ENCODE results near the gene ADPRM. TPM values are rescaled to one million over a fixed set of nuclear protein-coding genes. Genes with fewer than 3 reads are reported as not detected.

Gene ADPRM
- total RNA-seq, 1 experiment from 2014 or later: 2.5 TPM

DNA sequence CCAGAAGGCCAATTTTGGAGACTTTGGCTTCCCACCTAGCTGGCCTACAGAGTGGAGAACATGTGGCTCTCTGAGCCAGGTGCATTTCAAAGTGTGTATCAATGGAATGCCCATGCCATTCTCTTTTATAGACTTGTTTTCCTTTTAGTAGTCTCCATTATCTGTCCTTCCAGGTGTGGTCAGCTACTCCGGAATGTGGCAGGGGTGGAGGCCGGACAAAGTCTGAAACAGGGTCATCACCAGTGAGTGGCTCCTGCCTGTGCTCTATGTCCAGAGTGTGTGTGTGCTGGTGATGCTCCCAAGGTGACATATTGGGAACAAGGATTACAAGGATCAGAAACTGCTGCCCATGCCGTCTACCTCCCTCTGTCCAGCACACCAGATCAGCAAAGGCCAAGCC lies 36.3 kb downstream of the ADPRM start:
- Histone ChIP-seq H3K4me3 (ENCODE audit: low read depth, low read length) (no peak overlapping the region), H3K36me3 (ENCODE audit: control insufficient read depth, insufficient read depth, low read length) (no peaks in the 10 kb centered on the region), H3K9me3 (no peaks in the 10 kb centered on the region), H3K27me3 (replicated peaks; ENCODE audit: control insufficient read depth, insufficient read depth, low read length) (no peaks in the 10 kb centered on the region), H3K4me1 (0 out of 2 replicates have a peak, but pooled peaks cover 5% of the 10 kb centered on the region)
- Mint-ChIP-seq H3K4me1 (ENCODE audit: low read depth, unreplicated experiment) (peaks cover 6% of the 10 kb centered on the region), H3K36me3 (ENCODE audit: insufficient read depth, unreplicated experiment) (no peaks in the 10 kb centered on the region), H3K4me3 (ENCODE audit: unreplicated experiment) (no peak overlapping the region), H3K27ac (ENCODE audit: unreplicated experiment) (no peak overlapping the region), H3K27me3 (ENCODE audit: insufficient read depth, unreplicated experiment) (no peaks in the 10 kb centered on the region), H3K9me3 (ENCODE audit: unreplicated experiment) (no peaks in the 10 kb centered on the region)
- intact Hi-C loops (cut with micrococcal nuclease; ENCODE audit: unreplicated experiment): loop anchor here (10.0 kb wide), 1 partner anchor 89 kb away; no protein-coding TSS in a partner anchor
- ChIA-PET POLR2A (no interaction called here), CTCF (no interaction called here)
- BruUV-seq (replicated peaks): no TSS peak
- TF ChIP-seq, protein P1, sequence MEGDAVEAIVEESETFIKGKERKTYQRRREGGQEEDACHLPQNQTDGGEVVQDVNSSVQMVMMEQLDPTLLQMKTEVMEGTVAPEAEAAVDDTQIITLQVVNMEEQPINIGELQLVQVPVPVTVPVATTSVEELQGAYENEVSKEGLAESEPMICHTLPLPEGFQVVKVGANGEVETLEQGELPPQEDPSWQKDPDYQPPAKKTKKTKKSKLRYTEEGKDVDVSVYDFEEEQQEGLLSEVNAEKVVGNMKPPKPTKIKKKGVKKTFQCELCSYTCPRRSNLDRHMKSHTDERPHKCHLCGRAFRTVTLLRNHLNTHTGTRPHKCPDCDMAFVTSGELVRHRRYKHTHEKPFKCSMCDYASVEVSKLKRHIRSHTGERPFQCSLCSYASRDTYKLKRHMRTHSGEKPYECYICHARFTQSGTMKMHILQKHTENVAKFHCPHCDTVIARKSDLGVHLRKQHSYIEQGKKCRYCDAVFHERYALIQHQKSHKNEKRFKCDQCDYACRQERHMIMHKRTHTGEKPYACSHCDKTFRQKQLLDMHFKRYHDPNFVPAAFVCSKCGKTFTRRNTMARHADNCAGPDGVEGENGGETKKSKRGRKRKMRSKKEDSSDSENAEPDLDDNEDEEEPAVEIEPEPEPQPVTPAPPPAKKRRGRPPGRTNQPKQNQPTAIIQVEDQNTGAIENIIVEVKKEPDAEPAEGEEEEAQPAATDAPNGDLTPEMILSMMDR (IDR thresholded peaks at IDR 0.05; ENCODE audit: insufficient read depth in 1 of 2, low read depth in 1 of 2, low read length in 1 of 2, severe bottlenecking in 1 of 2, unreplicated experiment in 1 of 2): no peak
- peak in 1 of 2 experiments; percentile 45 for DNase-seq

DNA sequence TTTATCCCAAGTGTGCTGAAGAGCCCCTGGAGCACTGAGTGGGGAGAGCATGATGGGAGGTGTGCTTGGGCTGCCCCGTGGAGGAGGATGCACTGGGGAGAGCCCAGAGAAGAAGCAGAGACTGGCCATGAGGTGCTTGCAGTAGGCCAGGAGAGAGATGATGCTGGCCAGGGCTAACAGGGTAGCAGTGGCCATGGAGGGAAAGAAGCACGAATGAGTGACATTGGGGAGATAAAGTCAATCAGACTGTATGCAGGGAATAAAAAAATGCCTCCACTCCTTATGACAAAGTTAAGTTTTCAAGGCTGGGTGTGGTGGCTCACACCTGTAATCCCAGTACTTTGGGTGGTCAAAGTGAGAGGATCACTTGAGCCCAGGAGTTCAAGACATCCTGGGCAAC lies 37.9 kb downstream of the ADPRM start:
- no TSS peak for BruUV-seq (replicated peaks)
- intact Hi-C loops (cut with micrococcal nuclease; ENCODE audit: unreplicated experiment): loop anchor here (5.0 to 10.0 kb wide), 2 partner anchors 62 to 90 kb away; no protein-coding TSS in a partner anchor

GRCh38 chr17:10735821-10736220 lies 38.4 kb downstream of the ADPRM start:
- DNase-seq: no peak
- Mint-ChIP-seq H3K27ac (ENCODE audit: unreplicated experiment) (no peak overlapping the region), H3K9me3 (ENCODE audit: unreplicated experiment) (no peaks in the 10 kb centered on the region), H3K36me3 (ENCODE audit: insufficient read depth, unreplicated experiment) (peaks cover 6% of the 10 kb centered on the region), H3K27me3 (ENCODE audit: insufficient read depth, unreplicated experiment) (no peaks in the 10 kb centered on the region), H3K4me3 (ENCODE audit: unreplicated experiment) (no peak overlapping the region), H3K4me1 (ENCODE audit: low read depth, unreplicated experiment) (peaks cover 6% of the 10 kb centered on the region)
- Histone ChIP-seq H3K4me1 (0 out of 2 replicates have a peak, but pooled peaks cover 5% of the 10 kb centered on the region), H3K27me3 (replicated peaks; ENCODE audit: control insufficient read depth, insufficient read depth, low read length) (no peaks in the 10 kb centered on the region), H3K36me3 (ENCODE audit: control insufficient read depth, insufficient read depth, low read length) (no peaks in the 10 kb centered on the region), H3K4me3 (ENCODE audit: low read depth, low read length) (no peak overlapping the region), H3K9me3 (no peaks in the 10 kb centered on the region)
- intact Hi-C loops (cut with micrococcal nuclease; ENCODE audit: unreplicated experiment): loop anchor here (5.0 to 10.0 kb wide), 2 partner anchors 61 to 91 kb away; no protein-coding TSS in a partner anchor
- ChIA-PET POLR2A (no interaction called here), CTCF (interaction anchor here (1.0 kb wide), 1 partner anchor 109 kb away, joined by 3 read pairs; no protein-coding TSS in a partner anchor)
- TF ChIP-seq, protein P1 (IDR thresholded peaks at IDR 0.05; ENCODE audit: insufficient read depth in 1 of 2, low read depth in 1 of 2, low read length in 1 of 2, severe bottlenecking in 1 of 2, unreplicated experiment in 1 of 2): no peak
- BruUV-seq (replicated peaks): no TSS peak

More for the DNA sequence above, 37.9 kb downstream of the ADPRM start:
- H3K36me3 ChIP-seq (ENCODE audit: control insufficient read depth, insufficient read depth, low read length): no peaks in the 10 kb centered on the region
- CTCF ChIA-PET: interaction anchor here (1.0 kb wide), 1 partner anchor 110 kb away, joined by 3 read pairs; no protein-coding TSS in a partner anchor
- no peaks in the 10 kb centered on the region for H3K9me3 ChIP-seq
- no peak overlapping the region for H3K4me3 ChIP-seq (ENCODE audit: low read depth, low read length)
- H3K4me3 Mint-ChIP-seq (ENCODE audit: unreplicated experiment): no peak overlapping the region
- no peaks in the 10 kb centered on the region for H3K27me3 Mint-ChIP-seq (ENCODE audit: insufficient read depth, unreplicated experiment)
- POLR2A ChIA-PET: no interaction called here
- DNase-seq: no peak
- 0 out of 2 replicates have a peak, but pooled peaks cover 5% of the 10 kb centered on the region for H3K4me1 ChIP-seq
- TF ChIP-seq, protein P1 (IDR thresholded peaks at IDR 0.05; ENCODE audit: insufficient read depth in 1 of 2, low read depth in 1 of 2, low read length in 1 of 2, severe bottlenecking in 1 of 2, unreplicated experiment in 1 of 2): no peak
- no peaks in the 10 kb centered on the region for H3K36me3 Mint-ChIP-seq (ENCODE audit: insufficient read depth, unreplicated experiment)
- H3K27me3 ChIP-seq (replicated peaks; ENCODE audit: control insufficient read depth, insufficient read depth, low read length): no peaks in the 10 kb centered on the region
- peaks cover 6% of the 10 kb centered on the region for H3K4me1 Mint-ChIP-seq (ENCODE audit: low read depth, unreplicated experiment)
- no peak overlapping the region for H3K27ac Mint-ChIP-seq (ENCODE audit: unreplicated experiment)
- H3K9me3 Mint-ChIP-seq (ENCODE audit: unreplicated experiment): no peaks in the 10 kb centered on the region
